K562 (cell line): ENCODE data around the gene MYL11.

Experiments used
- BACH1 ChIP-seq: fragments of 200-800 bp; sonication (Bioruptor generic); IDR thresholded peaks from 2 replicates; pipeline ENCODE4 v1.6.1; 2016; ENCODE audit warnings: missing genetic modification characterization, missing compliant biosample characterization
- BRCA1 ChIP-seq, 2 experiments: fragments of 450-650 bp in 1 of 2; sonication (generic) in 1 of 2; formaldehyde crosslinking in 1 of 2; IDR thresholded peaks; 2 replicates each; pipeline versions ENCODE4 v1.5.0 to v1.6.1; 2017 to 2020; ENCODE audit warnings: mild to moderate bottlenecking in 1 of 2, missing genetic modification reagents in 1 of 2
- FOXK1 ChIP-seq: sonication (generic); formaldehyde crosslinking; IDR thresholded peaks from 2 replicates; pipeline ENCODE4 v1.8.0; 2022; ENCODE audit warnings: missing genetic modification reagents, mild to moderate bottlenecking, borderline replicate concordance
- GATA2 ChIP-seq: sonication (generic); formaldehyde crosslinking; IDR thresholded peaks from 2 replicates; pipeline ENCODE4 v1.4.0; 2020; ENCODE audit warnings: mild to moderate bottlenecking, missing genetic modification reagents
- MAFF ChIP-seq: IDR thresholded peaks from 2 replicates; pipeline ENCODE4 v1.6.1; 2012; ENCODE audit warnings: low read length, improper control_type of control experiment
- NFIC ChIP-seq: fragments of 450-650 bp; IDR thresholded peaks from 2 replicates; pipeline ENCODE4 v1.6.1; 2017; ENCODE audit warnings: mild to moderate bottlenecking, inconsistent platforms
- SOX6 ChIP-seq: fragments of 450-650 bp; IDR thresholded peaks from 2 replicates; pipeline ENCODE4 v1.6.1; 2014; ENCODE audit warnings: mild to moderate bottlenecking
- TAF1 ChIP-seq: IDR thresholded peaks from 2 replicates; pipeline ENCODE4 v1.6.1; 2011; ENCODE audit warnings: mild to moderate bottlenecking, low read length, moderate library complexity; ENCODE audit not compliant: insufficient read depth, control insufficient read depth, severe bottlenecking; ENCODE audit errors: extremely low read depth
- ZNF696 ChIP-seq: fragments of 250-450 bp; sonication (Bioruptor Pico); conservative IDR thresholded peaks from 2 replicates; pipeline ENCODE4 v1.4.0; 2020; ENCODE audit warnings: mild to moderate bottlenecking, moderate library complexity
- TF ChIP-seq, protein P1 (sequence below): sonication (generic); formaldehyde crosslinking; IDR thresholded peaks from 2 replicates; pipeline ENCODE4 v1.4.0; 2020; ENCODE audit warnings: mild to moderate bottlenecking, missing genetic modification reagents
- TF ChIP-seq, protein P2 (sequence below), 3 experiments: IDR thresholded peaks in 2 of 3; conservative IDR thresholded peaks in 1 of 3; 2 replicates each; pipeline ENCODE4 v1.5.1; 2011 to 2012; ENCODE audit warnings: low read length in 3 of 3, mild to moderate bottlenecking in 3 of 3, control low read depth in 2 of 3, improper control_type of control experiment in 1 of 3, inconsistent platforms in 1 of 3, low read depth in 1 of 3, mixed read lengths in 1 of 3, moderate library complexity in 1 of 3; ENCODE audit not compliant: insufficient read depth in 2 of 3
- TF ChIP-seq, protein P3 (sequence below): fragments of 450-650 bp; conservative IDR thresholded peaks from 2 replicates; pipeline ENCODE4 v1.6.1; 2016; ENCODE audit warnings: missing genetic modification characterization, low read depth, mild to moderate bottlenecking, missing compliant biosample characterization, moderate library complexity

DNA sequence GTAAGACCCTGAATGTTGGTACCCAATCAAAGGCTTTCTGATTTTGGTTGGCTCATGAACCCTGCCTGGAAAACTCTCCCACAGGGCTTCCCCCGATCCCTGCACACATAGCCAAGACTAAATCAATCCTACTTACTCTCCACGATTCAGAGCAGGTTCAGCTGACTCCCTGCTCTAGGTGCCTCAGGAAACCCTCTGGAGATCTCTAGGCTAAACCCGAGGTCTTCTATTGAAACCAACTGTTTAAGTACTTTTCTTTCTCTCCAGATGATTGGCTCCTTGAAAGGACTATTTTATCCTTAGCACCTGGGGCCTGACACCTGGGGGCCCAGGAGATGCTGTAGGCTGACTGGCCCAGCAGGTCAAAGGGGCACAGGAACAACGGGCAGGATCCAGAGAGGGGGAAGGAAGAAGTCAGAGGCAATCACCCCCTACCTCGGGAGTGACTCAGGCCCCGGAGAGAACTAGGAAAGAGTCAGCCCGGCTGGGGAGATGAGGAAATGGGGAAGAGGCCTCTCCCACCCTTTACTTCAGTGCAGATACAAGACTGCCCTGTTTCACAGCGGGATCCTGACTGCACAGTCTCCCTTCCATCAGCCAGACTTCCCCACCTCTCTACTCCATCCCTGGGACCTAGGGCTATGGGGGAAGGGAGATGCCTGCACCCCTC, 6.3 kb upstream of the MYL11 start:
- no peak for TF ChIP-seq BRCA1 (IDR thresholded peaks at IDR 0.05)
- no peak for TF ChIP-seq BRCA1 (CRISPR knock-in tag; IDR thresholded peaks at IDR 0.05)
- no peak for TF ChIP-seq ZNF696
- no peak for TF ChIP-seq MAFF
- TF ChIP-seq BACH1 (tag): no peak
- no peak for TF ChIP-seq NFIC
- TF ChIP-seq SOX6: no peak
- TF ChIP-seq GATA2: no peak
- TF ChIP-seq, protein P1, sequence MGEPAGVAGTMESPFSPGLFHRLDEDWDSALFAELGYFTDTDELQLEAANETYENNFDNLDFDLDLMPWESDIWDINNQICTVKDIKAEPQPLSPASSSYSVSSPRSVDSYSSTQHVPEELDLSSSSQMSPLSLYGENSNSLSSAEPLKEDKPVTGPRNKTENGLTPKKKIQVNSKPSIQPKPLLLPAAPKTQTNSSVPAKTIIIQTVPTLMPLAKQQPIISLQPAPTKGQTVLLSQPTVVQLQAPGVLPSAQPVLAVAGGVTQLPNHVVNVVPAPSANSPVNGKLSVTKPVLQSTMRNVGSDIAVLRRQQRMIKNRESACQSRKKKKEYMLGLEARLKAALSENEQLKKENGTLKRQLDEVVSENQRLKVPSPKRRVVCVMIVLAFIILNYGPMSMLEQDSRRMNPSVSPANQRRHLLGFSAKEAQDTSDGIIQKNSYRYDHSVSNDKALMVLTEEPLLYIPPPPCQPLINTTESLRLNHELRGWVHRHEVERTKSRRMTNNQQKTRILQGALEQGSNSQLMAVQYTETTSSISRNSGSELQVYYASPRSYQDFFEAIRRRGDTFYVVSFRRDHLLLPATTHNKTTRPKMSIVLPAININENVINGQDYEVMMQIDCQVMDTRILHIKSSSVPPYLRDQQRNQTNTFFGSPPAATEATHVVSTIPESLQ: no peak
- TF ChIP-seq FOXK1: 0 out of 2 replicates have a peak, but pooled peaks have one; percentile 20
- TF ChIP-seq, protein P2, sequence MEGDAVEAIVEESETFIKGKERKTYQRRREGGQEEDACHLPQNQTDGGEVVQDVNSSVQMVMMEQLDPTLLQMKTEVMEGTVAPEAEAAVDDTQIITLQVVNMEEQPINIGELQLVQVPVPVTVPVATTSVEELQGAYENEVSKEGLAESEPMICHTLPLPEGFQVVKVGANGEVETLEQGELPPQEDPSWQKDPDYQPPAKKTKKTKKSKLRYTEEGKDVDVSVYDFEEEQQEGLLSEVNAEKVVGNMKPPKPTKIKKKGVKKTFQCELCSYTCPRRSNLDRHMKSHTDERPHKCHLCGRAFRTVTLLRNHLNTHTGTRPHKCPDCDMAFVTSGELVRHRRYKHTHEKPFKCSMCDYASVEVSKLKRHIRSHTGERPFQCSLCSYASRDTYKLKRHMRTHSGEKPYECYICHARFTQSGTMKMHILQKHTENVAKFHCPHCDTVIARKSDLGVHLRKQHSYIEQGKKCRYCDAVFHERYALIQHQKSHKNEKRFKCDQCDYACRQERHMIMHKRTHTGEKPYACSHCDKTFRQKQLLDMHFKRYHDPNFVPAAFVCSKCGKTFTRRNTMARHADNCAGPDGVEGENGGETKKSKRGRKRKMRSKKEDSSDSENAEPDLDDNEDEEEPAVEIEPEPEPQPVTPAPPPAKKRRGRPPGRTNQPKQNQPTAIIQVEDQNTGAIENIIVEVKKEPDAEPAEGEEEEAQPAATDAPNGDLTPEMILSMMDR (IDR thresholded peaks at IDR 0.05 in 2 of 3, conservative IDR thresholded peaks at IDR 0.05 in 1 of 3; ENCODE audit: insufficient read depth in 2 of 3, low read depth in 1 of 3, low read length in 3 of 3): no peak
- TF ChIP-seq, protein P3, sequence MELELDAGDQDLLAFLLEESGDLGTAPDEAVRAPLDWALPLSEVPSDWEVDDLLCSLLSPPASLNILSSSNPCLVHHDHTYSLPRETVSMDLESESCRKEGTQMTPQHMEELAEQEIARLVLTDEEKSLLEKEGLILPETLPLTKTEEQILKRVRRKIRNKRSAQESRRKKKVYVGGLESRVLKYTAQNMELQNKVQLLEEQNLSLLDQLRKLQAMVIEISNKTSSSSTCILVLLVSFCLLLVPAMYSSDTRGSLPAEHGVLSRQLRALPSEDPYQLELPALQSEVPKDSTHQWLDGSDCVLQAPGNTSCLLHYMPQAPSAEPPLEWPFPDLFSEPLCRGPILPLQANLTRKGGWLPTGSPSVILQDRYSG (tag): no peak
- TF ChIP-seq TAF1: no peak
